ENCODE results near the gene APEX1.
"Not testable (repeated sequence)": the region's sequence is repeated elsewhere in the genome, so short reads cannot be mapped to it uniquely, and the experiment has no call there.

APEX1 gene

GRCh38 chr14:20436363-20436755 is 18.7 kb upstream of the APEX1 start:
- DNase-seq = no peak

GRCh38 chr14:20438664-20439063 is 16.4 kb upstream of the APEX1 start:
- DNase-seq = no peak

GRCh38 chr14:20440465-20440864 is 14.6 kb upstream of the APEX1 start:
- no peak for DNase-seq

GRCh38 chr14:20440882-20441281 is 14.1 kb upstream of the APEX1 start:
- DNase-seq = peak; percentile 36

GRCh38 chr14:20441461-20441860 is 13.6 kb upstream of the APEX1 start:
- DNase-seq = no peak

- not testable (repeated sequence) for DNase-seq
These were observed 11.4 kb upstream of the APEX1 start for GRCh38 chr14:20443650-20444049.

- no peak for DNase-seq
These were observed 8.1 kb upstream of the APEX1 start for GRCh38 chr14:20446889-20447288.

- DNase-seq = not testable (repeated sequence)
These were observed 2.2 kb upstream of the APEX1 start for GRCh38 chr14:20452831-20453230.

- DNase-seq = no peak
These were observed 602 bp downstream of the APEX1 start for GRCh38 chr14:20455355-20456300.

- no peak for DNase-seq
These were observed 1.9 kb downstream of the APEX1 start for GRCh38 chr14:20456971-20457370.

- DNase-seq = no peak
These were observed 3.2 kb downstream of the APEX1 start for GRCh38 chr14:20458031-20458789.

GRCh38 chr14:20460458-20461224 is 5.6 kb downstream of the APEX1 start:
- peak; percentile 85 for DNase-seq

- peak; percentile 100 for DNase-seq
These were observed 6.5 kb downstream of the APEX1 start, which contains the start of gene PIP4P1 for GRCh38 chr14:20461225-20462141. Gene PIP4P1 (minus strand): TSS chr14:20461434. CDS start chr14:20461325, 109 bp downstream.

GRCh38 chr14:20468764-20469241 is 13.8 kb downstream of the APEX1 start:
- DNase-seq = no peak

GRCh38 chr14:20469242-20469889 is 14.3 kb downstream of the APEX1 start, which contains the start of gene PNP:
Gene PNP (plus strand): TSS chr14:20469406. CDS start chr14:20469525, 119 bp downstream.
- peak; percentile 94 for DNase-seq

- peak; percentile 74 for DNase-seq
These were observed 15.0 kb downstream of the APEX1 start for GRCh38 chr14:20469890-20470602.

- DNase-seq = no peak
These were observed 15.5 kb downstream of the APEX1 start for GRCh38 chr14:20470603-20470901.

- no peak for DNase-seq
These were observed 17.6 kb downstream of the APEX1 start for GRCh38 chr14:20472536-20473169.

GRCh38 chr14:20476776-20477175 is 21.8 kb downstream of the APEX1 start:
- no peak for DNase-seq

All from CD4-positive, alpha-beta T cell treated with Interleukin-15 for 1 hour (primary cell).